ENCODE measurements around the gene CLIC4. TPM values are rescaled to one million over a fixed set of nuclear protein-coding genes. Genes with fewer than 3 reads are reported as not detected.

The CLIC4 gene
- polyA plus RNA-seq, 1 donor (not counting 4 experiments of a cell fraction or from before 2014, with no cell fraction given) = 130 TPM

DNA sequence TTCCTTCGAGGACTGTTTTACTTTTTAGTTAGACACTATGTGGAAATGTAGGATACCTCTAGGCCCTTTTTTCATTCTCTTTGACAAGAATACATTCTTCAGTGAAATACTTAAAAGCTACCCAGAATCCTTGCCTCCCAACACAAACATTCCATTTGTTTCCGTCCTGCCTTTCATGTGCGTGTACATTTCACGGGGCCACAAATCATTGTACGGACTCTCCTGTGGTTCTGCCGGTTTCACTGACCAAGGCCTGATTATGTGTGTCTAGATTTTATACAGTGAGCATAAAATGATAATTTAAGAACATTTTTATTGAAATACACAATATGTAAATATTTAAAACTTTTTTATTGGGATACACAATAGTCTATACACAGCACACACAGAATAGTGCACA lies 108.4 kb downstream of the CLIC4 start:
- Histone ChIP-seq H3K36me3 (ENCODE audit: control insufficient read depth in 2 of 2, extremely low read depth in 1 of 2, insufficient read depth in 2 of 2, low read length in 2 of 2) (no peaks in the 10 kb centered on the region), H3K27me3 (ENCODE audit: control insufficient read depth, extremely low read depth, insufficient read depth, low read length) (peaks cover 6% of the 10 kb centered on the region), H3K27ac (ENCODE audit: control insufficient read depth, insufficient read depth, low read length) (no peak overlapping the region), H2AFZ (ENCODE audit: control insufficient read depth, low read length) (no peak overlapping the region), H3K79me2 (ENCODE audit: control insufficient read depth, insufficient read depth, low read length) (no peaks in the 10 kb centered on the region), H3K9ac (ENCODE audit: control insufficient read depth, extremely low read depth, insufficient read depth, low read length) (no peak overlapping the region), H3K4me3 (ENCODE audit: control insufficient read depth in 2 of 3, extremely low read depth in 1 of 3, insufficient read depth in 2 of 3, low read depth in 1 of 3, low read length in 3 of 3) (no peak overlapping the region), H3K4me1 (ENCODE audit: control insufficient read depth, extremely low read depth, insufficient read depth, low read length) (no peaks in the 10 kb centered on the region), H3K9me3 (ENCODE audit: control insufficient read depth, low read depth, low read length) (no peaks in the 10 kb centered on the region), H3K4me2 (ENCODE audit: control insufficient read depth, extremely low read depth, insufficient read depth, low read depth, low read length) (no peak overlapping the region), H4K20me1 (ENCODE audit: control insufficient read depth, extremely low read depth, insufficient read depth, low read length) (no peaks in the 10 kb centered on the region), H3K9me1 (ENCODE audit: control insufficient read depth, extremely low read depth, insufficient read depth, low read length) (no peaks in the 10 kb centered on the region)
- dilution Hi-C loops (cut with MboI; ENCODE audit: extremely low pct_ligation_motif_present, low sequenced_read_pairs) = no loop called here
- DNase-seq (ENCODE audit: low read depth, low spot score) = no peak
- FAIRE-seq = no peak
- no peak for TF ChIP-seq EZH2 (IDR thresholded peaks at IDR 0.05; ENCODE audit: low read length)
- TF ChIP-seq, protein P1, sequence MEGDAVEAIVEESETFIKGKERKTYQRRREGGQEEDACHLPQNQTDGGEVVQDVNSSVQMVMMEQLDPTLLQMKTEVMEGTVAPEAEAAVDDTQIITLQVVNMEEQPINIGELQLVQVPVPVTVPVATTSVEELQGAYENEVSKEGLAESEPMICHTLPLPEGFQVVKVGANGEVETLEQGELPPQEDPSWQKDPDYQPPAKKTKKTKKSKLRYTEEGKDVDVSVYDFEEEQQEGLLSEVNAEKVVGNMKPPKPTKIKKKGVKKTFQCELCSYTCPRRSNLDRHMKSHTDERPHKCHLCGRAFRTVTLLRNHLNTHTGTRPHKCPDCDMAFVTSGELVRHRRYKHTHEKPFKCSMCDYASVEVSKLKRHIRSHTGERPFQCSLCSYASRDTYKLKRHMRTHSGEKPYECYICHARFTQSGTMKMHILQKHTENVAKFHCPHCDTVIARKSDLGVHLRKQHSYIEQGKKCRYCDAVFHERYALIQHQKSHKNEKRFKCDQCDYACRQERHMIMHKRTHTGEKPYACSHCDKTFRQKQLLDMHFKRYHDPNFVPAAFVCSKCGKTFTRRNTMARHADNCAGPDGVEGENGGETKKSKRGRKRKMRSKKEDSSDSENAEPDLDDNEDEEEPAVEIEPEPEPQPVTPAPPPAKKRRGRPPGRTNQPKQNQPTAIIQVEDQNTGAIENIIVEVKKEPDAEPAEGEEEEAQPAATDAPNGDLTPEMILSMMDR (optimal IDR thresholded peaks at IDR 0.05 in 1 of 3, IDR thresholded peaks at IDR 0.05 in 1 of 3, conservative IDR thresholded peaks at IDR 0.05 in 1 of 3; ENCODE audit: extremely low read depth in 1 of 3, insufficient read depth in 2 of 3, low read length in 3 of 3) = no peak

DNA sequence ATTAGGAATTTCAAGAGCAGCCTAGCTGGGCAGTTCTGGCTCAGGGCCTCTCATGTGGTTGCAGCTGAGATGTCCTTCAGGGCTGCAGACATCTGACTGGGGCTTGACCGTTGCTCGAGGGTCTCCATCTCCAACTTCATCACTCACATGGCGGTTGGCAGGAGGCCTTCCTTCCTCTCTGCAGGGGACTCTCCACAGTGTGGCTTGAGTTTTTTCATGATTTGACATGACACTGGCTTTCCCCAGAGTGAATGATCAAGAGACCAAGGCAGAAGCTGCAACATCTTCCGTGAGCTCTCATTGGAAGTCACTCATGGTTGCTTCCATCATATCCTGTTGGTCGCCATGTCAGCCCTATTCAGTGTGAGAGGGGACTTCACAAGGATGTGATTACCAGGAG lies 110.2 kb downstream of the CLIC4 start:
- H3K4me1 ChIP-seq (ENCODE audit: control insufficient read depth, extremely low read depth, insufficient read depth, low read length) = no peaks in the 10 kb centered on the region
- H3K27me3 ChIP-seq (ENCODE audit: control insufficient read depth, extremely low read depth, insufficient read depth, low read length) = peaks cover 6% of the 10 kb centered on the region
- H3K4me3 ChIP-seq (ENCODE audit: control insufficient read depth in 2 of 3, extremely low read depth in 1 of 3, insufficient read depth in 2 of 3, low read depth in 1 of 3, low read length in 3 of 3) = no peak overlapping the region
- H3K9me1 ChIP-seq (ENCODE audit: control insufficient read depth, extremely low read depth, insufficient read depth, low read length) = no peaks in the 10 kb centered on the region
- no peak for DNase-seq (ENCODE audit: low read depth, low spot score)
- H3K27ac ChIP-seq (ENCODE audit: control insufficient read depth, insufficient read depth, low read length) = no peak overlapping the region
- no peaks in the 10 kb centered on the region for H3K9me3 ChIP-seq (ENCODE audit: control insufficient read depth, low read depth, low read length)
- no peak overlapping the region for H3K9ac ChIP-seq (ENCODE audit: control insufficient read depth, extremely low read depth, insufficient read depth, low read length)
- H2AFZ ChIP-seq (ENCODE audit: control insufficient read depth, low read length) = no peak overlapping the region
- H3K79me2 ChIP-seq (ENCODE audit: control insufficient read depth, insufficient read depth, low read length) = no peaks in the 10 kb centered on the region
- H3K4me2 ChIP-seq (ENCODE audit: control insufficient read depth, extremely low read depth, insufficient read depth, low read depth, low read length) = no peak overlapping the region
- no peak for FAIRE-seq
- no peaks in the 10 kb centered on the region for H4K20me1 ChIP-seq (ENCODE audit: control insufficient read depth, extremely low read depth, insufficient read depth, low read length)
- dilution Hi-C loops (cut with MboI; ENCODE audit: extremely low pct_ligation_motif_present, low sequenced_read_pairs) = no loop called here
- H3K36me3 ChIP-seq (ENCODE audit: control insufficient read depth in 2 of 2, extremely low read depth in 1 of 2, insufficient read depth in 2 of 2, low read length in 2 of 2) = no peaks in the 10 kb centered on the region
- TF ChIP-seq EZH2 (IDR thresholded peaks at IDR 0.05; ENCODE audit: low read length) = no peak
- TF ChIP-seq, protein P1 (optimal IDR thresholded peaks at IDR 0.05 in 1 of 3, IDR thresholded peaks at IDR 0.05 in 1 of 3, conservative IDR thresholded peaks at IDR 0.05 in 1 of 3; ENCODE audit: extremely low read depth in 1 of 3, insufficient read depth in 2 of 3, low read length in 3 of 3) = no peak

Measured in keratinocyte (primary cell).